Skeletal muscle satellite cell (primary cell): ENCODE measurements around the gene CCDC167.
"Not testable (repeated sequence)": the region's sequence is repeated elsewhere in the genome, so short reads cannot be mapped to it uniquely, and the experiment has no call there.

Experiments
- H3K27me3 ChIP-seq: 2 replicates; pipeline ENCODE4 v1.7.0; 2013; ENCODE audit warnings: low read length; ENCODE audit not compliant: control insufficient read depth, insufficient read depth
- H3K36me3 ChIP-seq: 2 replicates; pipeline ENCODE4 v1.7.0; 2013; ENCODE audit warnings: mild to moderate bottlenecking, control low read depth, low read length; ENCODE audit not compliant: insufficient read depth
- H3K4me1 ChIP-seq: 2 replicates; pipeline ENCODE4 v1.7.0; 2013; ENCODE audit warnings: low read length; ENCODE audit not compliant: control insufficient read depth, insufficient read depth
- H3K4me2 ChIP-seq: 2 replicates; pipeline ENCODE4 v1.7.0; 2013; ENCODE audit warnings: mild to moderate bottlenecking, low read length
- H3K4me3 ChIP-seq: 2 replicates; pipeline ENCODE4 v1.7.0; 2013; ENCODE audit warnings: low read length
- H3K9ac ChIP-seq: 2 replicates; pipeline ENCODE4 v1.7.0; 2013; ENCODE audit warnings: mild to moderate bottlenecking, low read depth, low read length, moderate library complexity
- H3K9me3 ChIP-seq: replicated peaks from 2 replicates; pipeline ENCODE4 v1.7.0; 2013; ENCODE audit warnings: mild to moderate bottlenecking, control low read depth, low read length

The CCDC167 gene

GRCh38 chr6:37451441-37452193 is 48.1 kb downstream of the CCDC167 start:
- Histone ChIP-seq H3K4me2 (no peak overlapping the region), H3K9me3 (no peaks in the 10 kb centered on the region), H3K36me3 (peaks cover 63% of the 10 kb centered on the region), H3K27me3 (no peaks in the 10 kb centered on the region), H3K4me3 (no peak overlapping the region), H3K9ac (no peak overlapping the region), H3K4me1 (peaks cover 27% of the 10 kb centered on the region)

DNA sequence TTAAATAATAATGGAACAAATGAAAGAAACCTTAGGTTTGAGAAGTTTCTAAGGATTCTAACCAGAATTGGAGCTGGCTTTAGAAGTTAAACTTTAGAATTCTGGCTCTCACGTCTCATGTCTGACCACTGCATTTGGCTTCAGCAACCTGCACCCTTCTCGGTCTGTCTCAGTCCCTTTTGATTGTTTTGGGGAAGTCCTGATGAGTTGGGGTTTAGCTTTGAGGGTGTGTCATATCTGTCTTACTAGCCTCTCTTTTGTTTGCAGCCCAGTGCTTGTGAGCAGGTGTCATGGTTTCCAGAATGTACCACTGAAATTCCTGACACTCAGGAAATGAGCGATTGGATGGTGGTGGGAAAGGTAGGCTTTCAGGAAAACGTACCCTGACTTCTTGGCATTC is 49.7 kb downstream of the CCDC167 start:
- Histone ChIP-seq H3K4me3 (no peak overlapping the region), H3K27me3 (no peaks in the 10 kb centered on the region), H3K9ac (no peak overlapping the region), H3K36me3 (peaks cover 70% of the 10 kb centered on the region), H3K4me2 (no peak overlapping the region), H3K4me1 (peaks cover 11% of the 10 kb centered on the region), H3K9me3 (no peaks in the 10 kb centered on the region)

GRCh38 chr6:37443216-37443542 is 56.5 kb downstream of the CCDC167 start:
- H3K4me1 ChIP-seq = peaks cover 14% of the 10 kb centered on the region
- not testable (repeated sequence) for H3K9me3 ChIP-seq, H3K27me3 ChIP-seq
- peak overlapping the region; percentile 78 for H3K4me2 ChIP-seq
- peaks cover 40% of the 10 kb centered on the region for H3K36me3 ChIP-seq
- peak overlapping the region; percentile 44 for H3K4me3 ChIP-seq
- H3K9ac ChIP-seq = peak overlapping the region; percentile 23

DNA sequence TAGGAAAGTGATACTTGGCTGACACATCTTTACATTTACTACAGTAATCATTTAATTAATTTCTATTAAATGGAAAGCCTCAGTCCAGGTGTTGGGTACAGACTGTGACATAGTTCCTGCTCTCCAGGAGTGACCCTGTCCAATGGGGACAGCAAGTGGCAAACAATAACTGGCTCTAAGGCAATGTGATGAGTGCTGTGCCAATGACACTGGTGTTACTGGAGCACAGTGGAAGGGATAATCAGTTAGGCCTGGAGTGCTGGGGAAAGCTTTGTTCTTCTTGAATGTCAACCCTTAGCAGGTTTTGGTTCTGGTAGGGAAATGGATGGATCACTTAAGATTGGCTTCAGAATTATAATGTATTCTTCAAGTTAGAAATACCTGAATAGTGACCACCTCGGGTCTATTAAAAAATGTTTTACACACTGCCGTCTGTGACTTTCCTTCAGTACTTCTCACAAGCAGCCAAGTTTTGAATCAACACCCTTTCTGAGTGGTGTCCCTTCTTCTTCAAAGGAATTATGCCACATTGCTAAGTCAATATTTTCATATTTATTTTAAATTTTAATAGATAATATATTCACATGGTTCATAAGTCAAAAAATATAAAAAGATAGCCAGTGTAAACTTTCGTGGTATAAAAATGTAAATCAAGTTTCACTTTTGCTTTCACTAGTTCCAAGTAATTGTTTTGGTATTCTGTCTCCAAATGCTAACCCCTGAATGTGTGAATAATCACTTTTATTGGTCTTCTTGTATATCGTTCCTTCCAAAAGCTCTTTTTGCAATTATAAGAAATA is 57.1 kb downstream of the CCDC167 start:
- Histone ChIP-seq H3K4me2 (peak overlapping the region; percentile 78), H3K27me3 (no peaks in the 10 kb centered on the region), H3K4me3 (peak overlapping the region; percentile 44), H3K9me3 (no peaks in the 10 kb centered on the region), H3K9ac (peak overlapping the region; percentile 23), H3K36me3 (peaks cover 39% of the 10 kb centered on the region), H3K4me1 (peaks cover 14% of the 10 kb centered on the region)

DNA sequence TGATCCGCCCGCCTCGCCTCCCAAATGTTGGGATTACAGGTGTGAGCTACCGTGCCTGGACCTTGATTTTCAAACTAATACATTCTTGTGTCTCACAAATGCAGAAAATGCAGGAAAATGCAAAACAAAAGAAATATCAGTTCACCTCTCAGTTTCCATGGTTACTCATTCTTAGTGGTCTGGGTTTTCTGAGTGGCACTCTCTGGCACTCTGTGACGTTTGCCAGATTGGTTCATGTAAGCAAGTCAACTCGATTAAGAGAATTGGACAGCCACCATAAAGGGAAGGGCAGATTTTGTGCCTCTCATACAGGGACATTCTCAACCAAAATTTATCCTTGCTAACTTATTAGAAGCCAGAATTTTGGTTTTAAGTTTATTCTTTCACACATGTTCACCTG is 58.0 kb downstream of the CCDC167 start:
- Histone ChIP-seq H3K4me2 (no peak overlapping the region), H3K9ac (no peak overlapping the region), H3K27me3 (no peaks in the 10 kb centered on the region), H3K9me3 (no peaks in the 10 kb centered on the region), H3K36me3 (peaks cover 36% of the 10 kb centered on the region), H3K4me1 (peaks cover 14% of the 10 kb centered on the region), H3K4me3 (no peak overlapping the region)

DNA sequence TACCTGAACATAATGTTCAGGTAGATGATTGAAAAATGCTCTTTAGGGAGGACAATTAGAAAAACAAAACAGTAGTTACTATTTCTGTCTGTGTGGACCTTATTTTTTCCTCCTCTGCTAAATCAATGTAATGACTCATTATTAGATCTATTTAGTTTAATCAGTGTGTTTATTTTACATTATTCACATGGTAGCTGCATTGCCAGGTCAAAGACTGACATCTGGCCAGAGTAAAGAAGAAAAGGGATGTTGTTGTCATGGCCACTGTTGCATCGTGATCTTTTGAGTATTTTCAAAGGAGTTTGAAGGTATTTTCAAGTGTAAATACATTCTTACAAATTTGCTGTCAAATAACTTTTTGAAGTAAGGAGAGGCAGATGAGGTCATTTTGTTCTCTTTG is 60.8 kb downstream of the CCDC167 start:
- Histone ChIP-seq H3K4me3 (no peak overlapping the region), H3K36me3 (peaks cover 21% of the 10 kb centered on the region), H3K9ac (no peak overlapping the region), H3K4me1 (peaks cover 25% of the 10 kb centered on the region), H3K27me3 (no peaks in the 10 kb centered on the region), H3K9me3 (no peaks in the 10 kb centered on the region), H3K4me2 (no peak overlapping the region)

- no peak overlapping the region for H3K4me3 ChIP-seq
- peaks cover 18% of the 10 kb centered on the region for H3K36me3 ChIP-seq
- no peak overlapping the region for H3K9ac ChIP-seq
- peaks cover 21% of the 10 kb centered on the region for H3K4me1 ChIP-seq
- no peaks in the 10 kb centered on the region for H3K27me3 ChIP-seq
- H3K4me2 ChIP-seq = no peak overlapping the region
- no peaks in the 10 kb centered on the region for H3K9me3 ChIP-seq
Observed at GRCh38 chr6:37435816-37436215, 63.9 kb downstream of the CCDC167 start.

GRCh38 chr6:37435373-37435772 is 64.3 kb downstream of the CCDC167 start:
- H3K4me3 ChIP-seq = no peak overlapping the region
- no peaks in the 10 kb centered on the region for H3K27me3 ChIP-seq
- H3K4me2 ChIP-seq = no peak overlapping the region
- H3K36me3 ChIP-seq = peaks cover 18% of the 10 kb centered on the region
- H3K9ac ChIP-seq = no peak overlapping the region
- peaks cover 21% of the 10 kb centered on the region for H3K4me1 ChIP-seq
- no peaks in the 10 kb centered on the region for H3K9me3 ChIP-seq

DNA sequence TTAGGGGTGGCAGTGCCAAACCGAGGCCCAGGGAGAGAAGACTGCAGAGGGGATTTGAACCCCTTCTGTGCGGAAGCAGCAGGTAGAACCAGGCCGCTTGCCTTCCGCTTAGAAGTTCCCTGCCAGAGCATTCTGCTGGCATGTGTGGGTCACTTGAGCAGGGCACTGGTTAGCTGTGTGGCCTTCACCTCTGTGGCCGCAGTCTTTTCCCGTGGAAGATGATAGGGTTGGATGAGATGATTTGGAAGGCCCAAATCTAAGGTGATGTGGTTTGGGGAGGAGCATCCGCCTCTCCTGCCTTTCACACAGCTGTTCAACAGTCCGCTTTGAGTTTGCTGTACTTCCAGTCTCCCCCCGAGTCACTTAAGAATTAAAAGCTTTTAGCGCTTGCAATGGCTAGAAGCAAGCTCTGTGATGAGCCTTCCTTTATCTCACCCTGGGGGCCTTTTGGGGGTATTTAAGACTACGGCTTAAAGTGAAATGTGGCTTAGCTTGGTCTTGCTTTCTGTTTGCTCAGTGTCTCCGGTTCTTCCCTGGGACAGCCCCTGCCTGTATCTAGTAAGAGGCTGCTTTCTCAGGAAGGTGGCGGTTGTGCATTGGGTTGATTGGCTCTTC is 65.9 kb downstream of the CCDC167 start:
- no peaks in the 10 kb centered on the region for H3K9me3 ChIP-seq
- H3K4me3 ChIP-seq = peak overlapping the region; percentile 91
- peak overlapping the region; percentile 91 for H3K9ac ChIP-seq
- H3K4me1 ChIP-seq = peaks cover 20% of the 10 kb centered on the region
- H3K4me2 ChIP-seq = peak overlapping the region; percentile 96
- H3K27me3 ChIP-seq = no peaks in the 10 kb centered on the region
- peaks cover 11% of the 10 kb centered on the region for H3K36me3 ChIP-seq
